Stomach (tissue), 4 donors: Measurements from ENCODE around the gene ERC1.

Source experiments
- CTCF ChIP-seq, 7 experiments: fragments of 450-650 bp in 4 of 7; fragments of 200-600 bp in 3 of 7; sonication (generic) in 3 of 7; IDR thresholded peaks; one replicate each; pipeline ENCODE4 v1.5.1; 2016 to 2019; ENCODE audit warnings: antibody characterized with exemption in 7 of 7, control low read depth in 2 of 7, mild to moderate bottlenecking in 1 of 7
- EP300 ChIP-seq: sonication (generic); formaldehyde crosslinking; IDR thresholded peaks from one replicate; pipeline ENCODE4 v1.6.1; 2017; ENCODE audit warnings: antibody characterized with exemption
- POLR2A ChIP-seq, 4 donors: fragments of 450-650 bp; IDR thresholded peaks; one replicate each; pipeline ENCODE4 v1.6.1; 2016; ENCODE audit warnings: antibody characterized with exemption in 4 of 4, control low read depth in 2 of 4, mild to moderate bottlenecking in 1 of 4, moderate library complexity in 1 of 4
- POLR2AphosphoS5 ChIP-seq, 3 donors: sonication (generic); formaldehyde crosslinking; IDR thresholded peaks; one replicate each; pipeline ENCODE4 v1.6.1; 2016; ENCODE audit warnings: antibody characterized with exemption in 3 of 3

GRCh38 chr12:1103632-1104031 is 112.6 kb downstream of the ERC1 start:
- TF ChIP-seq CTCF (IDR thresholded peaks at IDR 0.05) = no peak
- TF ChIP-seq POLR2AphosphoS5 (IDR thresholded peaks at IDR 0.05) = no peak
- no peak for TF ChIP-seq EP300
- no peak for TF ChIP-seq POLR2A (IDR thresholded peaks at IDR 0.05)
